ENCODE results near the gene NUDC.
A peak's percentile ranks its signal among the peaks of the same experiment; 100 is the strongest.

NUDC gene

DNA sequence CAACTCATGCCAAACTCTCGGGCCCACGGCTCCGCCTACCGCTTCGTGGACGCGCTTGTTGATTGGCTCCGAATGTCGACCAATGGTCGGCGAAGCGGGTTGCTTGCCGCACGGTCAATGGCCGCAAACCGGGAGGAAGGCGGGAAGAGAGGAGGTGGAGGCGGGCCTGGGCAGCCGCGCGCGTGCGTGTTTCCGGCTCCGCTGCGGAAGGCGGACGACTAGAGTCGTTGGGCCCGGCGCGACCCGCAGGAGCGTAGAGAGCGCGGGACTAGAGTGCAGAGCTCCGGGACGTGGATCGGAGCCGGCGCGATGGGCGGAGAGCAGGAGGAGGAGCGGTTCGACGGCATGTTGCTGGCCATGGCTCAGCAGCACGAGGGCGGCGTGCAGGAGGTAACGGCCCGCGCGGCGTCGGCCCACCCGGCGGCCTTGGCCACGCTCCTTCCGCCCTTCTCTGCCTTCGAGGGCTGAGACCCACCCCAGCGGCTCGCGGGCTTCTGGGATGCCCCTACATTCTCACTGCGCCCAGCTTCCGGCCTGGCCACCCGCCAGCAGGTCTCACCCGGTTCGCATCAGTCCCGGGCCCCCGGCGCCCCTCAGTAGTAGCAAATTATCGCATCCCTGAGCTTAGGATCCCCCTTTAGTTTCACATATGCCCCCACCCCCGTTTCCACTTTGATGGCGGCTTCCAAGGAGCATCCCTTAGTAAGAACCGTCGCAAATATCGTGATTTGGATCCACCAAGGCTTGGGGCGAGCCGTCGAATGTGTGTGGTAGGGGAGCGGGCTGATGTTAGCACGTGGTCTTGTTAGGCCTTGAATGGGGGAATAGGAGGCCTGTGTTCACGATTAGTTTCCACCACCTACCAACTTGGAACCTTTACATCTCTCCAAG lies at the start of gene NUDC:
TSS of gene NUDC (plus strand) at position 204 of the 891 bp plus-strand sequence. CDS start at position 310, 106 bp downstream.
- H3K4me3 ChIP-seq (ENCODE audit: low read depth, low read length): peak within 1 kb of the TSS; percentile 97
- ChIA-PET CTCF (no interaction called here), POLR2A (interaction anchor here (0.6 to 1.4 kb wide), 5 partner anchors 9 to 622 kb away, joined by 3 to 8 read pairs (median 3); partner anchors contain the start of genes GPATCH3 and GPN2)
- TF ChIP-seq ZNF391 (tag by site-specific recombination; IDR thresholded peaks at IDR 0.05; ENCODE audit: borderline replicate concordance, low read depth) (0 out of 2 replicates have a peak, but pooled peaks have one; percentile 28), KLF1 (tag by site-specific recombination; IDR thresholded peaks at IDR 0.05) (peak; percentile 42; the same call in 1 of the 2 replicates), ZNF645 (tag by site-specific recombination; IDR thresholded peaks at IDR 0.05) (peak; percentile 39; the same call in 1 of the 2 replicates), ZNF768 (tag by site-specific recombination; IDR thresholded peaks at IDR 0.05) (no peak), HOXC10 (CRISPR knock-in tag; IDR thresholded peaks at IDR 0.05) (no peak), ZNF341 (tag by site-specific recombination; IDR thresholded peaks at IDR 0.05; ENCODE audit: low read depth) (peak; percentile 33; the same call in 1 of the 2 replicates), ZXDB (tag by site-specific recombination; IDR thresholded peaks at IDR 0.05) (peak; percentile 81), ZNF404 (tag by site-specific recombination; IDR thresholded peaks at IDR 0.05) (no peak), ZNF843 (tag by site-specific recombination; IDR thresholded peaks at IDR 0.05) (peak; percentile 67), ZNF324 (tag by site-specific recombination; IDR thresholded peaks at IDR 0.05) (peak; percentile 43; the same call in 1 of the 2 replicates), ZBTB8A (tag by site-specific recombination; IDR thresholded peaks at IDR 0.05) (peak; percentile 83), ZNF24 (tag by site-specific recombination; IDR thresholded peaks at IDR 0.05) (peak; percentile 57; the same call in 1 of the 2 replicates), PATZ1 (tag by site-specific recombination; IDR thresholded peaks at IDR 0.05) (peak; percentile 61), MEIS1 (CRISPR knock-in tag; IDR thresholded peaks at IDR 0.05; ENCODE audit: borderline replicate concordance) (no peak), ZNF121 (tag by site-specific recombination; IDR thresholded peaks at IDR 0.05) (peak; percentile 67; the same call in 1 of the 2 replicates), SP7 (tag by site-specific recombination; IDR thresholded peaks at IDR 0.05) (peak; percentile 81), ZNF776 (tag by site-specific recombination; IDR thresholded peaks at IDR 0.05; ENCODE audit: borderline replicate concordance) (no peak), ZNF76 (tag by site-specific recombination; IDR thresholded peaks at IDR 0.05; ENCODE audit: borderline replicate concordance, low read depth) (peak; percentile 96), KLF9 (tag by site-specific recombination; IDR thresholded peaks at IDR 0.05; ENCODE audit: low read depth) (peak; percentile 47), SP2 (tag by site-specific recombination; IDR thresholded peaks at IDR 0.05) (peak; percentile 99), ZFP37 (tag by site-specific recombination; IDR thresholded peaks at IDR 0.05) (peak; percentile 65; the same call in 1 of the 2 replicates), ZSCAN16 (tag by site-specific recombination; IDR thresholded peaks at IDR 0.05) (0 out of 2 replicates have a peak, but pooled peaks have one; percentile 22)
- TF ChIP-seq, protein P1, sequence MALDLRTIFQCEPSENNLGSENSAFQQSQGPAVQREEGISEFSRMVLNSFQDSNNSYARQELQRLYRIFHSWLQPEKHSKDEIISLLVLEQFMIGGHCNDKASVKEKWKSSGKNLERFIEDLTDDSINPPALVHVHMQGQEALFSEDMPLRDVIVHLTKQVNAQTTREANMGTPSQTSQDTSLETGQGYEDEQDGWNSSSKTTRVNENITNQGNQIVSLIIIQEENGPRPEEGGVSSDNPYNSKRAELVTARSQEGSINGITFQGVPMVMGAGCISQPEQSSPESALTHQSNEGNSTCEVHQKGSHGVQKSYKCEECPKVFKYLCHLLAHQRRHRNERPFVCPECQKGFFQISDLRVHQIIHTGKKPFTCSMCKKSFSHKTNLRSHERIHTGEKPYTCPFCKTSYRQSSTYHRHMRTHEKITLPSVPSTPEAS (tag by site-specific recombination; IDR thresholded peaks at IDR 0.05): 0 out of 2 replicates have a peak, but pooled peaks have one; percentile 15
- TF ChIP-seq, protein P2, sequence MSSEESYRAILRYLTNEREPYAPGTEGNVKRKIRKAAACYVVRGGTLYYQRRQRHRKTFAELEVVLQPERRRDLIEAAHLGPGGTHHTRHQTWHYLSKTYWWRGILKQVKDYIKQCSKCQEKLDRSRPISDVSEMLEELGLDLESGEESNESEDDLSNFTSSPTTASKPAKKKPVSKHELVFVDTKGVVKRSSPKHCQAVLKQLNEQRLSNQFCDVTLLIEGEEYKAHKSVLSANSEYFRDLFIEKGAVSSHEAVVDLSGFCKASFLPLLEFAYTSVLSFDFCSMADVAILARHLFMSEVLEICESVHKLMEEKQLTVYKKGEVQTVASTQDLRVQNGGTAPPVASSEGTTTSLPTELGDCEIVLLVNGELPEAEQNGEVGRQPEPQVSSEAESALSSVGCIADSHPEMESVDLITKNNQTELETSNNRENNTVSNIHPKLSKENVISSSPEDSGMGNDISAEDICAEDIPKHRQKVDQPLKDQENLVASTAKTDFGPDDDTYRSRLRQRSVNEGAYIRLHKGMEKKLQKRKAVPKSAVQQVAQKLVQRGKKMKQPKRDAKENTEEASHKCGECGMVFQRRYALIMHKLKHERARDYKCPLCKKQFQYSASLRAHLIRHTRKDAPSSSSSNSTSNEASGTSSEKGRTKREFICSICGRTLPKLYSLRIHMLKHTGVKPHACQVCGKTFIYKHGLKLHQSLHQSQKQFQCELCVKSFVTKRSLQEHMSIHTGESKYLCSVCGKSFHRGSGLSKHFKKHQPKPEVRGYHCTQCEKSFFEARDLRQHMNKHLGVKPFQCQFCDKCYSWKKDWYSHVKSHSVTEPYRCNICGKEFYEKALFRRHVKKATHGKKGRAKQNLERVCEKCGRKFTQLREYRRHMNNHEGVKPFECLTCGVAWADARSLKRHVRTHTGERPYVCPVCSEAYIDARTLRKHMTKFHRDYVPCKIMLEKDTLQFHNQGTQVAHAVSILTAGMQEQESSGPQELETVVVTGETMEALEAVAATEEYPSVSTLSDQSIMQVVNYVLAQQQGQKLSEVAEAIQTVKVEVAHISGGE (tag by site-specific recombination; conservative IDR thresholded peaks at IDR 0.05; ENCODE audit: low read depth): peak; percentile 92
- TF ChIP-seq, protein P3, sequence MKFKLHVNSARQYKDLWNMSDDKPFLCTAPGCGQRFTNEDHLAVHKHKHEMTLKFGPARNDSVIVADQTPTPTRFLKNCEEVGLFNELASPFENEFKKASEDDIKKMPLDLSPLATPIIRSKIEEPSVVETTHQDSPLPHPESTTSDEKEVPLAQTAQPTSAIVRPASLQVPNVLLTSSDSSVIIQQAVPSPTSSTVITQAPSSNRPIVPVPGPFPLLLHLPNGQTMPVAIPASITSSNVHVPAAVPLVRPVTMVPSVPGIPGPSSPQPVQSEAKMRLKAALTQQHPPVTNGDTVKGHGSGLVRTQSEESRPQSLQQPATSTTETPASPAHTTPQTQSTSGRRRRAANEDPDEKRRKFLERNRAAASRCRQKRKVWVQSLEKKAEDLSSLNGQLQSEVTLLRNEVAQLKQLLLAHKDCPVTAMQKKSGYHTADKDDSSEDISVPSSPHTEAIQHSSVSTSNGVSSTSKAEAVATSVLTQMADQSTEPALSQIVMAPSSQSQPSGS (tag by site-specific recombination; IDR thresholded peaks at IDR 0.05; ENCODE audit: low read depth): no peak
- TF ChIP-seq, protein P4, sequence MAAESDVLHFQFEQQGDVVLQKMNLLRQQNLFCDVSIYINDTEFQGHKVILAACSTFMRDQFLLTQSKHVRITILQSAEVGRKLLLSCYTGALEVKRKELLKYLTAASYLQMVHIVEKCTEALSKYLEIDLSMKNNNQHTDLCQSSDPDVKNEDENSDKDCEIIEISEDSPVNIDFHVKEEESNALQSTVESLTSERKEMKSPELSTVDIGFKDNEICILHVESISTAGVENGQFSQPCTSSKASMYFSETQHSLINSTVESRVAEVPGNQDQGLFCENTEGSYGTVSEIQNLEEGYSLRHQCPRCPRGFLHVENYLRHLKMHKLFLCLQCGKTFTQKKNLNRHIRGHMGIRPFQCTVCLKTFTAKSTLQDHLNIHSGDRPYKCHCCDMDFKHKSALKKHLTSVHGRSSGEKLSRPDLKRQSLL (tag by site-specific recombination; IDR thresholded peaks at IDR 0.05): no peak

More for the DNA sequence above, at the start of gene NUDC:
- Histone ChIP-seq H3K36me3 (ENCODE audit: control insufficient read depth in 2 of 2, insufficient read depth in 1 of 2, low read length in 2 of 2) (peaks cover 32 to 40% of the 10 kb centered on the region in 2 experiments; a peak in 2 of 3 replicates), H3K4me1 (ENCODE audit: control insufficient read depth, insufficient read depth, low read length) (peaks cover 7% of the 10 kb centered on the region), H3K9me3 (ENCODE audit: control insufficient read depth, insufficient read depth, low read depth, low read length) (no peaks in the 10 kb centered on the region), H3K27ac (ENCODE audit: extremely low read depth, low read depth, low read length) (peak within 1 kb of the TSS; percentile 67)
